ENCODE data around the gene MMP28. TPM values are rescaled to one million over a fixed set of nuclear protein-coding genes. Genes with fewer than 3 reads are reported as not detected.

The MMP28 gene
- total RNA-seq, 4 donors from 2014 or later: 21.6 to 46.1 (median 42.7) TPM

DNA sequence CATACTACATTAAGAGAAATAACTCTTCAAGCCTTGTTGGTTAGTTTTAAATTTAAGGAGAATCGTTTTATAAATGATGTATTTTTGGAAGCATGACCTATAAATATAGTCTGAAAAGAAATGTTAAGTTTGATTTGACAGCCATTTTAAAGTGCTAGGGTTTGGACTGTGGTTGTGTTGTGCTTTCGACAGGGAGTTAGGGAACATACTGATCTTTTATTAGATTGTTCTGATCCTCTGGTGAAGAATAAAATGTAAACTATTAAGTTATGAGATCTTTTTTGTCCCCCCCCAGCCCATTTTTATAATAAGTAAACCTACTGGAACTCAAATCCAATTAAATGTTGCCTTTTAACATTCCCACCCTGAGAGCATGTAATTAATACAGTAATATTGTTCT, 25.9 kb upstream of the MMP28 start:
- TF ChIP-seq, protein P1, sequence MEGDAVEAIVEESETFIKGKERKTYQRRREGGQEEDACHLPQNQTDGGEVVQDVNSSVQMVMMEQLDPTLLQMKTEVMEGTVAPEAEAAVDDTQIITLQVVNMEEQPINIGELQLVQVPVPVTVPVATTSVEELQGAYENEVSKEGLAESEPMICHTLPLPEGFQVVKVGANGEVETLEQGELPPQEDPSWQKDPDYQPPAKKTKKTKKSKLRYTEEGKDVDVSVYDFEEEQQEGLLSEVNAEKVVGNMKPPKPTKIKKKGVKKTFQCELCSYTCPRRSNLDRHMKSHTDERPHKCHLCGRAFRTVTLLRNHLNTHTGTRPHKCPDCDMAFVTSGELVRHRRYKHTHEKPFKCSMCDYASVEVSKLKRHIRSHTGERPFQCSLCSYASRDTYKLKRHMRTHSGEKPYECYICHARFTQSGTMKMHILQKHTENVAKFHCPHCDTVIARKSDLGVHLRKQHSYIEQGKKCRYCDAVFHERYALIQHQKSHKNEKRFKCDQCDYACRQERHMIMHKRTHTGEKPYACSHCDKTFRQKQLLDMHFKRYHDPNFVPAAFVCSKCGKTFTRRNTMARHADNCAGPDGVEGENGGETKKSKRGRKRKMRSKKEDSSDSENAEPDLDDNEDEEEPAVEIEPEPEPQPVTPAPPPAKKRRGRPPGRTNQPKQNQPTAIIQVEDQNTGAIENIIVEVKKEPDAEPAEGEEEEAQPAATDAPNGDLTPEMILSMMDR (IDR thresholded peaks at IDR 0.05; ENCODE audit: low read depth): no peak

DNA sequence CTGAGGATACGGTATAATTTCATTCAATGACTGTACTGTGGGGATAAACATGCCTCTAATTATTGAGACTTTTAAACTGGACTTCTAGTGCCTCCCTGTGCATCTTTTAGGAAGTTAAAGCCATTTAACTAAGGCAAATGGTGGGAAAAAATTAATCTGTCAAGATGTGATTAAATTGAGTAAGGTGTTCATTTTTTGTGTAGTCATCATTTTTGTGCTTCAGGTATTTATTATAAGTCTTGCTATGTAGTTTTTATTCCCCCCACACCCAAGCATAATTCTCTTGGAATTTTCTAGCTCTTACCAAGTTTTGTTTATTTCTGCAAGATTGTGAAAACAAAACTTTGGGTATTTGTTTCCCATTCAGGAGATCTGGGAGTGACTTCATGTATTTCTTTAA, 24.0 kb upstream of the MMP28 start:
- TF ChIP-seq, protein P1 (IDR thresholded peaks at IDR 0.05; ENCODE audit: low read depth): no peak

DNA sequence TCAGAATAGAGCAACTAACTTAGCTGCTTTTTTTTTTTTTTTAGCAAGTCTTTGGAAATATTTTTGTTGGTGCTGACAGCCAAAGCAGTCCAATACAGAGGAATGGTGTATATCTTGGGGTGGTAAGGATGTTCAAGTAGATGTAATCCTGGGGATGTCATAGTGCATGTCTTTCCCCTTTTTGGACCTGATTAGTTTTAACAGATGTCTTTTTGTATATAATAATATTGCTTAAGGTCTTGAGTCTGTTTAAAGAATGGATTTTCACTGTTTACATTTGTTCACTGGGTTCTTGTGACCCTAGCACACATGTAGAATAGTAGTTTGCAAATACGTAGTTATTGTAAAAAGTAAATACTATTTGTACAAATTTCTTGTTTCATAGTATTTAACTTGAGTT, 21.8 kb upstream of the MMP28 start:
- TF ChIP-seq, protein P1 (IDR thresholded peaks at IDR 0.05; ENCODE audit: low read depth): no peak

DNA sequence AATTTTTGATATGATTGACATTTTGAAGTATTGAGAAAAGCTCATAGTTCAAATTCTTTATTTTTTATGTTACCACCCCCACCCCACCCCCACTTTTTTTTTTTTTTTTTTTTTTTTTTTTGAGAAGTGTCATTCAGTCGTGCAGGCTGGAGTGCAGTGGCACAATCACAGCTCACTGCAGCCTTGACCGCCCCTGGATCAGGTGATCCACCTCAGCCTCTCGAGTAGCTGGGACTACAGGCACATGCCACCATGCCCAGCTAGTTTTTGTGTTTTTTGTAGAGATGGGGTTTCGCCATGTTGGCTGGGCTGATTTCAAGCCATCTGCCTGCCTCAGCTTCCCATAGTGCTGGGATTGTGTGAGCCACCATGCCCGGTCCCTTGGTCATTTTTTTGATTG, 21.3 kb upstream of the MMP28 start:
- TF ChIP-seq, protein P1 (IDR thresholded peaks at IDR 0.05; ENCODE audit: low read depth): no peak

DNA sequence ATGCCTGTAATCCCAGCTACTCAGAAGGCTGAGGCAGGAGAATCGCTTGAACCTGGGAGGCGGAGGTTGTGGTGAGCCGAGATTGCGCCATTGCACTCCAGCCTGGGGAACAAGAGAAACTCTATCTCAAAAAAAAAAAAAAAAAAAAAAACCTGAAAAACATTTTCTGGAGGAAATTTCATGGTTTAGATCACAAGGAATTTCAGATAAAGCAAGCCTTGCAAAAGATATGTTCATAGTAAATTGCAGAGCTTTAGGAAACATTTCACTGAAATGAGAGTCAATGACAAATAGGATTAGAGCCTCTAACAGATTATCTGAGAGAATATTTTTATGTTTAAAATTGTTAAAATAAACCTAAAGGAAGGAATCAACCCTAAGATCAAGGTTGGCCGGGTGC, 17.0 kb upstream of the MMP28 start:
- TF ChIP-seq, protein P1 (IDR thresholded peaks at IDR 0.05; ENCODE audit: low read depth): no peak

DNA sequence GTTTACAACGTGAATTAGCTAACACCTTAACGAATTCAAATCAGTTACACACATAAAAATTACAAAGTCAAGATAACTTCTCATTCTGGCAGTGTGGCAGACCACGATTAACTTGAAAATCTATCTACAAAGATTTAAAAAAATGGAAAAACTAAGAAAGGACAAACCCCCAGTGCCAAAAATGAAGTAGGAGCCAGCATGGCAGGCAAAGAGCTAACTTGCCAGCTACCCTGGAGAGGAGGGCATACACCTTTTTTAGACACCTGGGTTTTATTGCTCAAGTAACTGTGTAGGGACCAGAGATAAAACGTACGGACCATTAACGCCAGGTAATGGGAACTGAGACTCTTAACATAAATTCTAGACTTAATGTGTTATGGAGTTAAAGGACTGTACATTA, 16.3 kb upstream of the MMP28 start:
- TF ChIP-seq, protein P1 (IDR thresholded peaks at IDR 0.05; ENCODE audit: low read depth): no peak

DNA sequence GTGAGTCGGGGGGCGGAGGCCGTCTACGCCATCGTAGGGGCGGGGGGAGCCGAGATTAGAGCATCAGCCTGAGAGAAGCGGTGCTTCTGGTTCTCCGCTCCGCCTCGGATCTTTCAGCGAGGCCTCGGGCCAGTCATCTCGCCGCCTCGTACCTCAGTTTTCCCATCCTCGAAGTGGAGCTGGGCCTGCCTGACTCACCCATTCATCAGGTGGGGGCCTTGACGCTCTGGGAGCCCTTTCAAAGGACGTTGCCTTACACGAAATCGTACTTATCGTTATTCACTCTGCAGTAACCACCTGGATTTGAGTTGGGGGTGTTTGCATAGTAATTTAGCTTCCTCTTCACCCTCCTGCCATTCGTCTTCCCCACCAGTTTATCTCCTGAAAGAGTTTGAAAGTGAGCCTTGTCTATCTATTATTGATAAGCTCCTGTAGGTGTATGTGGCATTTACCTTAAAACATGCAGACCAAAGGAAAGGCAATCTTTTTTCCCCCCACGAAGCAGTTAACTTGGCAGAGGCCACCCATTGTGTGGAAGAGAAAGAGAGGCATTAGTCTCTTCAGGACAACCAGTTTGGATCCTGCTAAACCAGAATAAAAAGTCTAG, 14.5 kb upstream of the MMP28 start:
- TF ChIP-seq, protein P1 (IDR thresholded peaks at IDR 0.05; ENCODE audit: low read depth): no peak

All from subcutaneous adipose tissue (tissue), 4 donors.